Breast epithelium (tissue), 4 donors: ENCODE data around the gene CTNNA3. TPM values are rescaled to one million over a fixed set of nuclear protein-coding genes. Genes with fewer than 3 reads are reported as not detected.

Source experiments
- DNase-seq, 2 donors: peaks; one replicate each; pipeline ENCODE4 v3.0.0-alpha.2; 2019; ENCODE audit warnings: low spot score in 2 of 2
- H3K27ac ChIP-seq, 2 donors: fragments of 200-600 bp; sonication (generic) in 1 of 2; one replicate each; pipeline ENCODE4 v1.5.1; 2016 to 2019; ENCODE audit warnings: mild to moderate bottlenecking in 1 of 2
- H3K27me3 ChIP-seq, 2 donors: fragments of 200-600 bp; sonication (generic) in 1 of 2; one replicate each; pipeline versions ENCODE4 v1.5.1 to v1.6.0; 2017 to 2019; ENCODE audit warnings: control low read depth in 1 of 2, mild to moderate bottlenecking in 1 of 2
- H3K36me3 ChIP-seq: fragments of 200-600 bp; one replicate; pipeline ENCODE4 v1.5.1; 2019
- H3K4me1 ChIP-seq, 2 donors: fragments of 200-600 bp; sonication (generic); one replicate each; pipeline ENCODE4 v1.5.1; 2016 to 2019; ENCODE audit warnings: control low read depth in 1 of 2
- H3K4me3 ChIP-seq, 3 donors: fragments of 200-600 bp; sonication (generic); 1 replicate in 2 of 3; 2 replicates in 1 of 3; pipeline ENCODE4 v1.5.1; 2016 to 2019; ENCODE audit warnings: mild to moderate bottlenecking in 3 of 3, moderate library complexity in 2 of 3
- H3K9me3 ChIP-seq, 2 donors: fragments of 200-600 bp; sonication (generic) in 1 of 2; one replicate each; pipeline ENCODE4 v1.5.1; 2016 to 2019; ENCODE audit warnings: control low read depth in 1 of 2
- POLR2A ChIP-seq: fragments of 450-650 bp; IDR thresholded peaks from one replicate; pipeline ENCODE4 v1.6.1; 2016; ENCODE audit warnings: antibody characterized with exemption, mild to moderate bottlenecking, moderate library complexity
- POLR2AphosphoS5 ChIP-seq, 3 donors: sonication (generic); formaldehyde crosslinking; IDR thresholded peaks; one replicate each; pipeline ENCODE4 v1.6.1; 2017; ENCODE audit warnings: antibody characterized with exemption in 3 of 3
- intact Hi-C: fragments of 100-400 bp; cut with DNase I; formaldehyde crosslinking; loops from one replicate; pipeline ENCODE4 v1.15.1; 2023; ENCODE audit warnings: low total_unique reads
- total RNA-seq, 3 donors: library from RNA; depleted of rRNA; stranded (reverse); fragments of >200 nt; gene quantifications; one replicate each; pipeline ENCODE4 v1.1.0, GENCODE V29; 2016
- TF ChIP-seq, protein P1 (sequence below), 3 donors: fragments of 450-650 bp; IDR thresholded peaks; one replicate each; pipeline ENCODE4 v1.5.1; 2016 to 2017; ENCODE audit warnings: antibody characterized with exemption in 3 of 3, mild to moderate bottlenecking in 3 of 3, moderate library complexity in 3 of 3

Gene CTNNA3
- total RNA-seq, 3 donors from 2014 or later = 0.33 to 1.1 (median 0.59) TPM

DNA sequence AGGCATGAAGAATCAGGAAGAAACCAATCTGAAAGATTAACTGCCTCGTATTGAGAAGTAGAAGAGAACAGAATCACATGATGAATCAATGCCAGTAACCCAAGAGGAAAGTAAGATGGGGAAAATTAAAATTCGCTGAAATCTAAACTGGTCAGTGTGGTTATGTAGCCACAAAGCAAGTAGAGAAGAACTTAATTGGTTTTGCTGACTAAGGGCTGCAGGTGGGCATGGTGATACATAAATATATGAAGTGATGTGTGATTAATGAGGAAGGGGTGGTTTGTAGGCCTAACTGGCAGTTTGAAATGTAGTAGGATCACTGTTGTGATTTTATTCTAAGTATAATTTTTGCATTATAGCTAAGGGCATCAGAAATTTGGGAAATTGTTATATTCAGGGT lies 853.6 kb downstream of the CTNNA3 start:
- Histone ChIP-seq H3K27me3 (no peaks in the 10 kb centered on the region), H3K27ac (no peak overlapping the region), H3K36me3 (no peaks in the 10 kb centered on the region), H3K4me1 (no peaks in the 10 kb centered on the region), H3K4me3 (no peak overlapping the region), H3K9me3 (no peaks in the 10 kb centered on the region)
- TF ChIP-seq POLR2A = no peak
- TF ChIP-seq POLR2AphosphoS5 (IDR thresholded peaks at IDR 0.05) = no peak
- TF ChIP-seq, protein P1, sequence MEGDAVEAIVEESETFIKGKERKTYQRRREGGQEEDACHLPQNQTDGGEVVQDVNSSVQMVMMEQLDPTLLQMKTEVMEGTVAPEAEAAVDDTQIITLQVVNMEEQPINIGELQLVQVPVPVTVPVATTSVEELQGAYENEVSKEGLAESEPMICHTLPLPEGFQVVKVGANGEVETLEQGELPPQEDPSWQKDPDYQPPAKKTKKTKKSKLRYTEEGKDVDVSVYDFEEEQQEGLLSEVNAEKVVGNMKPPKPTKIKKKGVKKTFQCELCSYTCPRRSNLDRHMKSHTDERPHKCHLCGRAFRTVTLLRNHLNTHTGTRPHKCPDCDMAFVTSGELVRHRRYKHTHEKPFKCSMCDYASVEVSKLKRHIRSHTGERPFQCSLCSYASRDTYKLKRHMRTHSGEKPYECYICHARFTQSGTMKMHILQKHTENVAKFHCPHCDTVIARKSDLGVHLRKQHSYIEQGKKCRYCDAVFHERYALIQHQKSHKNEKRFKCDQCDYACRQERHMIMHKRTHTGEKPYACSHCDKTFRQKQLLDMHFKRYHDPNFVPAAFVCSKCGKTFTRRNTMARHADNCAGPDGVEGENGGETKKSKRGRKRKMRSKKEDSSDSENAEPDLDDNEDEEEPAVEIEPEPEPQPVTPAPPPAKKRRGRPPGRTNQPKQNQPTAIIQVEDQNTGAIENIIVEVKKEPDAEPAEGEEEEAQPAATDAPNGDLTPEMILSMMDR (IDR thresholded peaks at IDR 0.05) = no peak
- intact Hi-C loops = no loop called here
- DNase-seq = no peak

DNA sequence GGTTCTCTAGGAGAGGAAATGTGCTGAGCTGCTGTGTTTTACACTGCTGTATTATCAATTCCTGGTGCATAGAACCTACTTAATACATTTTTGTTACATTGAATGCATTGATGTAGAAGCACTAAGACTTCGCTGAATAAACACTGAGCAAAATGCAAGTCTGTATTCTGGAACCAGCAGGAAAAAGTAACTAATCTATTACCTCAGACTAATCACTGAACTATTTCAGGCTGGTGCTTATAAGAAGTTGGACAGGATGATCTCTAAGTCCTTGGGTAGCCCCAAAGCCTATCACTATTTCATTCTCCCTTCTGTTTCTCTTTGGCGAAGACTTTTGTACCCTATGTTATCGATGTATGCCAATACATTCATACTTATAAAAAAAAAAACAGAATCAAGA lies 857.3 kb downstream of the CTNNA3 start:
- no peaks in the 10 kb centered on the region for H3K9me3 ChIP-seq
- TF ChIP-seq POLR2AphosphoS5 (IDR thresholded peaks at IDR 0.05) (no peak), POLR2A (no peak)
- TF ChIP-seq, protein P1 (IDR thresholded peaks at IDR 0.05) = no peak
- no peaks in the 10 kb centered on the region for H3K27me3 ChIP-seq
- intact Hi-C loops = no loop called here
- H3K36me3 ChIP-seq = no peaks in the 10 kb centered on the region
- H3K4me3 ChIP-seq = no peak overlapping the region
- no peaks in the 10 kb centered on the region for H3K4me1 ChIP-seq
- H3K27ac ChIP-seq = no peak overlapping the region
- DNase-seq = no peak

DNA sequence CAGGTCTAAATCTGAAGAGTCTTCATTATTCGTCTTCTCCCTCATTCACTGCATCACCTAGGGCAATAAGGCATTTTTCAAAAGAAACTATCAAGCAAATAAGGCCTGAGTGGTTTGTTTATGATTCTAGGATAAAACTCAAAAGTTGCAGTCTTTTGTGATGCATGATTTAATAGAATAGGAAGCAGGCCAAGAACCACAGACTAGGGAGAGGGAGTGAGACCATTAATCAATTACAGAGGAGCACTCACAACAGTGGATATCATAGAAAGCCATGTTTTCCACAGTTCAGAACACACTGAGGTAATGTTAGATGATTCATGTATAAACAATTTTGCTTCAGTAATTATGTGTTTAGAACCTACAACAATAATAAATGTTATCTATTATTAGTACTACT lies 858.0 kb downstream of the CTNNA3 start:
- H3K4me1 ChIP-seq = no peaks in the 10 kb centered on the region
- no peak overlapping the region for H3K4me3 ChIP-seq
- no peaks in the 10 kb centered on the region for H3K36me3 ChIP-seq
- TF ChIP-seq POLR2A = no peak
- TF ChIP-seq, protein P1 (IDR thresholded peaks at IDR 0.05) = no peak
- TF ChIP-seq POLR2AphosphoS5 (IDR thresholded peaks at IDR 0.05) = no peak
- no peaks in the 10 kb centered on the region for H3K27me3 ChIP-seq
- H3K27ac ChIP-seq = no peak overlapping the region
- intact Hi-C loops = no loop called here
- DNase-seq = no peak
- H3K9me3 ChIP-seq = no peaks in the 10 kb centered on the region

DNA sequence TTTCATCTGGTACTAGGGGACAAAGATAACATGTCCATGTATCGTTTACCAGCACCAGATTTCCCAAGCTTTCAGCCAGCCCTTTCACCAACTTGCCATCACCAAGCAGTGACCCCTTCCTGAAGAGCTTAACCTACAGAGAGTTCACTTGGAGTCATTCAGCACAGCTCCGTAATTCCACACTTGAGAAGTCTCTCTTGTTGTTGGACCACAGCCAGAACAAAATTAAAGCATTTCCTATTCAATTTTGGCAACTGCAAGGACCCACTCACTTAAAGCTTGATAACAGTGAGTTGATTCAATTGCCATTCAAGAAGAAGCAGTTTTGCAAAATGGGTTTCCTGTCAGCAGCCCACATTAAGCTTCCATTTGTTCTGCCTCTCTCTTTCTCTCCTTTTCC lies 858.7 kb downstream of the CTNNA3 start:
- Histone ChIP-seq H3K27ac (no peak overlapping the region), H3K9me3 (no peaks in the 10 kb centered on the region), H3K27me3 (no peaks in the 10 kb centered on the region), H3K4me1 (no peaks in the 10 kb centered on the region), H3K36me3 (no peaks in the 10 kb centered on the region), H3K4me3 (no peak overlapping the region)
- intact Hi-C loops = no loop called here
- TF ChIP-seq POLR2A (no peak), POLR2AphosphoS5 (IDR thresholded peaks at IDR 0.05) (no peak)
- TF ChIP-seq, protein P1 (IDR thresholded peaks at IDR 0.05) = no peak
- DNase-seq = no peak

DNA sequence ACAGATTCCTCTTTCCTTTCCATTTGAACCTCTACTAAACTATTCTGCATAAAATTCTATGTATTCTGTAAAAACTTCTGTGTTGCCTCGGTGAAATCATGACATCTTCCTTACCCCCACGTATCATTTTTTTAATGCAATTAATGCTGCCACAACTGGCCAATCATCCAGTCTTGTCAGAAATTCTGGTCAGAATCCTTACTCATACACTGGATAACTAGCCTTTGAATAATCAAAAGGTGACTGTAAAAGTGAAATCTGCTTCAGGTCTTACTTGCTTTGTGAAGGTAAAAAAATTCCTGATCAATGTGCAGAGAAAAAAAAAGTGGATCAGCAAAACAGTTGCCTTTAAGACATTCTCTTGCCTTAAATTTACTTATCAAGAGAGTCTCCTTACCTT lies 859.2 kb downstream of the CTNNA3 start:
- no peak for DNase-seq
- no peak overlapping the region for H3K27ac ChIP-seq
- H3K4me1 ChIP-seq = no peaks in the 10 kb centered on the region
- intact Hi-C loops = no loop called here
- H3K27me3 ChIP-seq = no peaks in the 10 kb centered on the region
- no peaks in the 10 kb centered on the region for H3K9me3 ChIP-seq
- no peaks in the 10 kb centered on the region for H3K36me3 ChIP-seq
- no peak overlapping the region for H3K4me3 ChIP-seq
- TF ChIP-seq POLR2AphosphoS5 (IDR thresholded peaks at IDR 0.05) = no peak
- TF ChIP-seq, protein P1 (IDR thresholded peaks at IDR 0.05) = no peak
- TF ChIP-seq POLR2A = no peak
